Left ventricle myocardium superior (tissue), 1 donor: ENCODE measurements around the gene DEFB110. TPM values are rescaled to one million over a fixed set of nuclear protein-coding genes. Genes with fewer than 3 reads are reported as not detected.

Experiments used
- ATAC-seq: fragments of 200-7000 bp; cut with Tn5 transposase; one replicate; pipeline ENCODE4 v1.9.1; 2020; ENCODE audit warnings: mild to moderate bottlenecking, moderate library complexity
- DNase-seq: peaks from one replicate; pipeline ENCODE4 v3.0.0-alpha.2; 2020
- intact Hi-C: fragments of 100-400 bp; cut with micrococcal nuclease; formaldehyde crosslinking; loops from one replicate; pipeline ENCODE4 v1.11.0; 2022
- long read RNA-seq: library from polyadenylated mRNA; unstranded; transcript quantifications from one replicate; pipeline ENCODE4 v2.0.0, GENCODE V29; 2021
- total RNA-seq: library from RNA; stranded (reverse); fragmentation: NEBNext Ultra II Directional; extraction: Animal tissue kit (Norgen Biotek cat#: 25700); gene quantifications from one replicate; pipeline ENCODE4 v1.2.1, GENCODE V29; 2021
- donor health status: DM: no; HTN: yes; CAD: no; lungs with severe emphysema.

DEFB110 gene
- not detected for total RNA-seq
- long read RNA-seq, result 0 reads

- intact Hi-C loops, result no loop called here
- no peak for ATAC-seq
Measured at GRCh38 chr6:50021894-50022293, at the start of gene DEFB110. Gene DEFB110 (minus strand): TSS chr6:50021994. CDS start chr6:50021935, 59 bp downstream.

GRCh38 chr6:50070101-50070500, 48.3 kb upstream of the DEFB110 start:
- DNase-seq (no peak), ATAC-seq (no peak)
- intact Hi-C loops, result no loop called here

More at GRCh38 chr6:50021894-50022293, at the start of gene DEFB110:
- no peak for DNase-seq

- ATAC-seq (no peak), DNase-seq (no peak)
- intact Hi-C loops, result no loop called here
Measured at GRCh38 chr6:50062051-50062450, 40.3 kb upstream of the DEFB110 start.

GRCh38 chr6:50056242-50056641, 34.4 kb upstream of the DEFB110 start:
- intact Hi-C loops, result no loop called here
- DNase-seq, result no peak
- ATAC-seq, result no peak

- no peak for ATAC-seq
- intact Hi-C loops, result no loop called here
- DNase-seq, result no peak
Measured at GRCh38 chr6:50049829-50050228, 28.0 kb upstream of the DEFB110 start, which contains the start of gene DEFB112. Gene DEFB112 (minus strand): TSS chr6:50049929. CDS start chr6:50049869, 60 bp downstream.

GRCh38 chr6:50047026-50047425, 25.2 kb upstream of the DEFB110 start:
- intact Hi-C loops, result no loop called here
- no peak for DNase-seq
- ATAC-seq, result no peak

- DNase-seq, result no peak
- intact Hi-C loops, result no loop called here
- ATAC-seq, result no peak
Measured at GRCh38 chr6:50030777-50031562, 9.2 kb upstream of the DEFB110 start.

- intact Hi-C loops, result no loop called here
- ATAC-seq, result no peak
Measured at GRCh38 chr6:50030350-50030749, 8.6 kb upstream of the DEFB110 start.

GRCh38 chr6:50025258-50025657, 3.5 kb upstream of the DEFB110 start:
- no peak for ATAC-seq
- intact Hi-C loops, result no loop called here

More at GRCh38 chr6:50030350-50030749, 8.6 kb upstream of the DEFB110 start:
- no peak for DNase-seq

GRCh38 chr6:50007819-50008218, 14.0 kb downstream of the DEFB110 start:
- intact Hi-C loops, result no loop called here
- DNase-seq (no peak), ATAC-seq (no peak)

More at GRCh38 chr6:50025258-50025657, 3.5 kb upstream of the DEFB110 start:
- DNase-seq, result no peak

- intact Hi-C loops, result no loop called here
- ATAC-seq (no peak), DNase-seq (no peak)
Measured at GRCh38 chr6:50003139-50003538, 18.7 kb downstream of the DEFB110 start.

GRCh38 chr6:49995278-49995677, 26.5 kb downstream of the DEFB110 start:
- intact Hi-C loops, result no loop called here
- ATAC-seq (no peak), DNase-seq (no peak)

- intact Hi-C loops, result no loop called here
- DNase-seq (no peak), ATAC-seq (no peak)
Measured at GRCh38 chr6:49988900-49989299, 32.9 kb downstream of the DEFB110 start.

- ATAC-seq, result no peak
- intact Hi-C loops, result no loop called here
- no peak for DNase-seq
Measured at GRCh38 chr6:49987749-49988148, 34.0 kb downstream of the DEFB110 start.

- intact Hi-C loops, result no loop called here
- no peak for ATAC-seq
- DNase-seq, result no peak
Measured at GRCh38 chr6:49986551-49986950, 35.2 kb downstream of the DEFB110 start.

- DNase-seq (no peak), ATAC-seq (no peak)
- intact Hi-C loops, result no loop called here
Measured at GRCh38 chr6:49982046-49982445, 39.7 kb downstream of the DEFB110 start.

- DNase-seq (no peak), ATAC-seq (no peak)
- intact Hi-C loops, result no loop called here
Measured at GRCh38 chr6:49980898-49981297, 40.9 kb downstream of the DEFB110 start.

GRCh38 chr6:49979584-49979983, 42.2 kb downstream of the DEFB110 start:
- intact Hi-C loops, result no loop called here
- DNase-seq, result no peak
- no peak for ATAC-seq

- no peak for DNase-seq
- intact Hi-C loops, result no loop called here
Measured at GRCh38 chr6:49978332-49979226, 43.2 kb downstream of the DEFB110 start.

GRCh38 chr6:49969605-49970004, 52.2 kb downstream of the DEFB110 start, which contains the start of gene DEFB113:
Gene DEFB113 (minus strand): TSS chr6:49969625. CDS start chr6:49969625, 0 bp downstream.
- DNase-seq, result no peak
- intact Hi-C loops, result no loop called here
- no peak for ATAC-seq

More at GRCh38 chr6:49978332-49979226, 43.2 kb downstream of the DEFB110 start:
- ATAC-seq, result no peak
